Fibroblast of skin of abdomen (primary cell): ENCODE results near the gene NIBAN1.

Source experiments
- DNase-seq: peaks from one replicate; pipeline ENCODE4 v3.0.0-alpha.2; 2013

NIBAN1 gene

GRCh38 chr1:184945678-184946412 is 28.5 kb downstream of the NIBAN1 start:
- DNase-seq, result no peak

GRCh38 chr1:184945029-184945428 is 29.3 kb downstream of the NIBAN1 start:
- DNase-seq, result no peak

GRCh38 chr1:184943998-184944397 is 30.3 kb downstream of the NIBAN1 start:
- DNase-seq, result no peak

GRCh38 chr1:184941735-184942134 is 32.6 kb downstream of the NIBAN1 start:
- DNase-seq, result no peak

- DNase-seq, result no peak
Measured at GRCh38 chr1:184941410-184941733, 32.9 kb downstream of the NIBAN1 start.

GRCh38 chr1:184940694-184941409 is 33.5 kb downstream of the NIBAN1 start:
- no peak for DNase-seq

GRCh38 chr1:184940226-184940625 is 34.1 kb downstream of the NIBAN1 start:
- peak; percentile 63 for DNase-seq

GRCh38 chr1:184937729-184938128 is 36.6 kb downstream of the NIBAN1 start:
- DNase-seq, result no peak

- DNase-seq, result no peak
Measured at GRCh38 chr1:184935920-184936798, 38.1 kb downstream of the NIBAN1 start.

GRCh38 chr1:184933944-184934343 is 40.4 kb downstream of the NIBAN1 start:
- no peak for DNase-seq

- DNase-seq, result no peak
Measured at GRCh38 chr1:184932319-184932718, 42.0 kb downstream of the NIBAN1 start.

- DNase-seq, result no peak
Measured at GRCh38 chr1:184931566-184931965, 42.7 kb downstream of the NIBAN1 start.

GRCh38 chr1:184930645-184931044 is 43.7 kb downstream of the NIBAN1 start:
- DNase-seq, result no peak

GRCh38 chr1:184930232-184930631 is 44.1 kb downstream of the NIBAN1 start:
- DNase-seq, result no peak

GRCh38 chr1:184929711-184930202 is 44.6 kb downstream of the NIBAN1 start:
- DNase-seq, result no peak

- no peak for DNase-seq
Measured at GRCh38 chr1:184928394-184928793, 45.9 kb downstream of the NIBAN1 start.
